ENCODE data around the gene RAP1B. TPM values are rescaled to one million over a fixed set of nuclear protein-coding genes. Genes with fewer than 3 reads are reported as not detected.

Gene RAP1B
- total and polyA plus RNA-seq, 2 donors (not counting 1 experiment from before 2014, with no cell fraction given), result 54.5 to 159 TPM

- ATAC-seq (ENCODE audit: low read depth), result no peak
- ChIA-PET CTCF (interaction anchor here (0.6 kb wide), 1 partner anchor 352 kb away, joined by 3 read pairs; no protein-coding TSS in a partner anchor), POLR2A (interaction anchor here (0.7 kb wide), 1 partner anchor 175 kb away, joined by 9 read pairs; no protein-coding TSS in a partner anchor)
- no peak for DNase-seq
- Mint-ChIP-seq H3K4me1 (peaks cover 86% of the 10 kb centered on the region), H3K9me3 (ENCODE audit: insufficient read depth) (no peaks in the 10 kb centered on the region), H3K27me3 (no peaks in the 10 kb centered on the region), H3K27ac (peak overlapping the region; percentile 17), H3K4me3 (peak overlapping the region; percentile 24)
- Histone ChIP-seq H3K27me3 (replicated peaks in 1 of 4; ENCODE audit: control extremely low read depth in 1 of 4, control insufficient read depth in 3 of 4, insufficient read depth in 4 of 4, low read length in 3 of 4) (no peaks in the 10 kb centered on the region), H3K36me3 (replicated peaks in 1 of 2; ENCODE audit: control extremely low read depth in 1 of 2, control insufficient read depth in 1 of 2, extremely low read depth in 1 of 2, insufficient read depth in 2 of 2, low read length in 1 of 2) (peaks cover 2 to 5% of the 10 kb centered on the region in 2 experiments), H4K20me1 (ENCODE audit: control insufficient read depth, insufficient read depth, low read length, poor library complexity, severe bottlenecking) (peaks cover 81% of the 10 kb centered on the region), H3K9me3 (ENCODE audit: control extremely low read depth in 1 of 3, control insufficient read depth in 2 of 3, insufficient read depth in 1 of 3, low read length in 2 of 3) (no peaks in the 10 kb centered on the region), H2AFZ (ENCODE audit: insufficient read depth, low read depth, low read length, poor library complexity, severe bottlenecking) (no peak overlapping the region), H3K79me2 (ENCODE audit: control insufficient read depth, insufficient read depth, low read length) (peaks cover 99% of the 10 kb centered on the region), H3K4me2 (replicated peaks; ENCODE audit: low read depth, low read length, poor library complexity, severe bottlenecking) (peak overlapping the region; percentile 51), H3K9ac (ENCODE audit: low read length) (peak overlapping the region; percentile 16), H3K27ac (ENCODE audit: low read length in 2 of 2) (peak overlapping the region in 1 of 2 donors; percentile 70), H3K4me1 (ENCODE audit: control insufficient read depth in 2 of 2, insufficient read depth in 2 of 2, low read length in 2 of 2) (peaks cover 58 to 73% of the 10 kb centered on the region in 2 donors), H3K4me3 (ENCODE audit: control extremely low read depth in 1 of 5, extremely low read depth in 1 of 5, insufficient read depth in 1 of 5, low read depth in 2 of 5, low read length in 4 of 5) (peak overlapping the region in 1 of 5 experiments; percentile 18)
- TF ChIP-seq EZH2 (IDR thresholded peaks at IDR 0.05; ENCODE audit: borderline replicate concordance, insufficient read depth, low read depth, low read length, poor library complexity, severe bottlenecking) (no peak), CTCF (IDR thresholded peaks at IDR 0.05) (no peak)
- intact Hi-C loops (cut with micrococcal nuclease), result no loop called here
- WGBS (ENCODE audit: insufficient coverage), result no CpG with 5 or more reads among the region's 3 CpGs
Observed at GRCh38 chr12:68638171-68638570, 27.5 kb downstream of the RAP1B start.

GRCh38 chr12:68638721-68639395 is 28.2 kb downstream of the RAP1B start:
- ATAC-seq (ENCODE audit: low read depth) (no peak), DNase-seq (no peak)
- peaks cover 74% of the 10 kb centered on the region for H4K20me1 ChIP-seq (ENCODE audit: control insufficient read depth, insufficient read depth, low read length, poor library complexity, severe bottlenecking)
- peak overlapping the region; percentile 5 for H3K4me2 ChIP-seq (replicated peaks; ENCODE audit: low read depth, low read length, poor library complexity, severe bottlenecking)
- no peaks in the 10 kb centered on the region for H3K27me3 Mint-ChIP-seq
- H3K4me3 Mint-ChIP-seq, result peak overlapping the region; percentile 47
- no peaks in the 10 kb centered on the region for H3K9me3 ChIP-seq (ENCODE audit: control extremely low read depth in 1 of 3, control insufficient read depth in 2 of 3, insufficient read depth in 1 of 3, low read length in 2 of 3)
- 79% methylated on average over 5 of the region's 12 CpGs for WGBS (ENCODE audit: insufficient coverage)
- peak overlapping the region in 1 of 2 donors; percentile 77 for H3K27ac ChIP-seq (ENCODE audit: low read length in 2 of 2)
- peaks cover 2 to 5% of the 10 kb centered on the region in 2 experiments for H3K36me3 ChIP-seq (replicated peaks in 1 of 2; ENCODE audit: control extremely low read depth in 1 of 2, control insufficient read depth in 1 of 2, extremely low read depth in 1 of 2, insufficient read depth in 2 of 2, low read length in 1 of 2)
- TF ChIP-seq EZH2 (IDR thresholded peaks at IDR 0.05; ENCODE audit: borderline replicate concordance, insufficient read depth, low read depth, low read length, poor library complexity, severe bottlenecking), result no peak
- no peak for TF ChIP-seq CTCF (IDR thresholded peaks at IDR 0.05)
- peaks cover 99% of the 10 kb centered on the region for H3K79me2 ChIP-seq (ENCODE audit: control insufficient read depth, insufficient read depth, low read length)
- CTCF ChIA-PET, result interaction anchor here (0.6 to 1.8 kb wide), 5 partner anchors 15 to 283 kb away, joined by 3 to 7 read pairs (median 3); no protein-coding TSS in a partner anchor
- H3K9ac ChIP-seq (ENCODE audit: low read length), result no peak overlapping the region
- POLR2A ChIA-PET, result interaction anchor here (0.7 kb wide), 1 partner anchor 176 kb away, joined by 9 read pairs; no protein-coding TSS in a partner anchor
- no peak overlapping the region for H3K4me3 ChIP-seq (ENCODE audit: control extremely low read depth in 1 of 5, extremely low read depth in 1 of 5, insufficient read depth in 1 of 5, low read depth in 2 of 5, low read length in 4 of 5)
- no peaks in the 10 kb centered on the region for H3K9me3 Mint-ChIP-seq (ENCODE audit: insufficient read depth)
- intact Hi-C loops (cut with micrococcal nuclease), result no loop called here
- H3K4me1 ChIP-seq (ENCODE audit: control insufficient read depth in 2 of 2, insufficient read depth in 2 of 2, low read length in 2 of 2), result peaks cover 51 to 66% of the 10 kb centered on the region in 2 donors
- no peak overlapping the region for H2AFZ ChIP-seq (ENCODE audit: insufficient read depth, low read depth, low read length, poor library complexity, severe bottlenecking)
- H3K27me3 ChIP-seq (replicated peaks in 1 of 4; ENCODE audit: control extremely low read depth in 1 of 4, control insufficient read depth in 3 of 4, insufficient read depth in 4 of 4, low read length in 3 of 4), result no peaks in the 10 kb centered on the region
- peaks cover 80% of the 10 kb centered on the region for H3K4me1 Mint-ChIP-seq
- peak overlapping the region; percentile 46 for H3K27ac Mint-ChIP-seq

Data from B cell (primary cell).